OCI-LY7 (cell line): ENCODE data around the gene GPRIN2.
"Not testable (repeated sequence)": the region's sequence is repeated elsewhere in the genome, so short reads cannot be mapped to it uniquely, and the experiment has no call there.

Experiments
- CTCF ChIP-seq: fragments of 200-600 bp; sonication (generic); conservative IDR thresholded peaks from 2 replicates; pipeline ENCODE4 v1.5.1; 2014; ENCODE audit warnings: mild to moderate bottlenecking, antibody characterized with exemption, low read length, moderate library complexity, mixed read lengths
- EZH2phosphoT487 ChIP-seq: fragments of 200-600 bp; sonication (generic); IDR thresholded peaks from 2 replicates; pipeline ENCODE4 v1.6.1; 2018; ENCODE audit warnings: low read depth, borderline replicate concordance, mild to moderate bottlenecking, mixed run types, antibody characterized with exemption, low read length, moderate library complexity, mixed read lengths

- TF ChIP-seq CTCF, EZH2phosphoT487: not testable (repeated sequence)
Observed at GRCh38 chr10:46513333-46513732, 43.1 kb downstream of the GPRIN2 start.
